GM23338 (cell line): ENCODE results near the gene PDZD11. TPM values are rescaled to one million over a fixed set of nuclear protein-coding genes. Genes with fewer than 3 reads are reported as not detected.

Experiments
- CREB1 ChIP-seq: fragments of 250-450 bp; sonication (Bioruptor Pico); IDR thresholded peaks from 2 replicates; pipeline ENCODE4 v1.5.0; 2020; ENCODE audit warnings: low read depth, mild to moderate bottlenecking, moderate library complexity
- EZH2 ChIP-seq: fragments of 200-600 bp; sonication (generic); IDR thresholded peaks from one replicate; pipeline ENCODE4 v1.8.0; 2017; ENCODE audit warnings: antibody characterized with exemption, mild to moderate bottlenecking, low read depth; ENCODE audit not compliant: unreplicated experiment
- NANOG ChIP-seq: IDR thresholded peaks from 2 replicates; pipeline ENCODE4 v1.6.1; 2016; ENCODE audit warnings: antibody characterized with exemption, borderline replicate concordance
- ZNF331 ChIP-seq: fragments of 250-450 bp; sonication (Bioruptor Pico); IDR thresholded peaks from 2 replicates; pipeline ENCODE4 v1.5.0; 2020; ENCODE audit warnings: low read depth, mild to moderate bottlenecking, moderate library complexity
- polyA plus RNA-seq: library from polyadenylated mRNA; unstranded; fragments of >200 nt; fragmentation: Nextera tagmentation; extraction: Ambion mirVana; gene quantifications from 2 replicates; pipeline ENCODE4 v1.2.1, GENCODE V29; 2016
- total RNA-seq: library from RNA; depleted of rRNA; stranded (reverse); fragments of >200 nt; shearing (Covaris generic); gene quantifications from 2 replicates; pipeline ENCODE4 v1.2.3, GENCODE V29; 2014
- TF ChIP-seq, protein P1 (sequence below): fragments of 250-450 bp; sonication (Bioruptor Pico); IDR thresholded peaks from 2 replicates; pipeline ENCODE4 v1.5.0; 2020; ENCODE audit warnings: mild to moderate bottlenecking, moderate library complexity
- TF ChIP-seq, protein P2 (sequence below): IDR thresholded peaks from one replicate; pipeline ENCODE4 v1.6.1; 2018; ENCODE audit warnings: antibody characterized with exemption; ENCODE audit not compliant: unreplicated experiment
- TF ChIP-seq, protein P3 (sequence below): IDR thresholded peaks from 2 replicates; pipeline ENCODE4 v1.6.1; 2016; ENCODE audit warnings: antibody characterized with exemption

The PDZD11 gene
- total and polyA plus RNA-seq, 2 experiments from 2014 or later: 30.2 to 67.6 TPM

DNA sequence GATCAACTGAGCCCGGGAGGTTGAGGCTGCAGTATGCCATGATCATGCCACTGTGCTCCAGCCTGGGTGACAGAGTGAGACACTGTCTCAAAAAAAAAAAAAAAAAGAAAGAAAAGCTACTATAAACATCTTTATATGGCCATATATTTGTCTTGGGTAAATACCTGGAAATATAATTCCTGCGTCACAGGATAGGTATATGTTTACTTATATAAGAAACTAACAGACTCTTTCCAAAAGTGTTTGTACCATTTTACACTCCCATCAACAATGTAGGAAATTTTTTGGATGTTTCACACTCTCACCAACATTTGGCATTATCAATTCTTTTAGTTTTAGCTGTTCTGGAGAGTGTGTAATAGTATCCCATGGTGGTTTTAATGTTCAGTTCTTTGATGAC, 42.5 kb downstream of the PDZD11 start (continued):
- TF ChIP-seq, protein P1, sequence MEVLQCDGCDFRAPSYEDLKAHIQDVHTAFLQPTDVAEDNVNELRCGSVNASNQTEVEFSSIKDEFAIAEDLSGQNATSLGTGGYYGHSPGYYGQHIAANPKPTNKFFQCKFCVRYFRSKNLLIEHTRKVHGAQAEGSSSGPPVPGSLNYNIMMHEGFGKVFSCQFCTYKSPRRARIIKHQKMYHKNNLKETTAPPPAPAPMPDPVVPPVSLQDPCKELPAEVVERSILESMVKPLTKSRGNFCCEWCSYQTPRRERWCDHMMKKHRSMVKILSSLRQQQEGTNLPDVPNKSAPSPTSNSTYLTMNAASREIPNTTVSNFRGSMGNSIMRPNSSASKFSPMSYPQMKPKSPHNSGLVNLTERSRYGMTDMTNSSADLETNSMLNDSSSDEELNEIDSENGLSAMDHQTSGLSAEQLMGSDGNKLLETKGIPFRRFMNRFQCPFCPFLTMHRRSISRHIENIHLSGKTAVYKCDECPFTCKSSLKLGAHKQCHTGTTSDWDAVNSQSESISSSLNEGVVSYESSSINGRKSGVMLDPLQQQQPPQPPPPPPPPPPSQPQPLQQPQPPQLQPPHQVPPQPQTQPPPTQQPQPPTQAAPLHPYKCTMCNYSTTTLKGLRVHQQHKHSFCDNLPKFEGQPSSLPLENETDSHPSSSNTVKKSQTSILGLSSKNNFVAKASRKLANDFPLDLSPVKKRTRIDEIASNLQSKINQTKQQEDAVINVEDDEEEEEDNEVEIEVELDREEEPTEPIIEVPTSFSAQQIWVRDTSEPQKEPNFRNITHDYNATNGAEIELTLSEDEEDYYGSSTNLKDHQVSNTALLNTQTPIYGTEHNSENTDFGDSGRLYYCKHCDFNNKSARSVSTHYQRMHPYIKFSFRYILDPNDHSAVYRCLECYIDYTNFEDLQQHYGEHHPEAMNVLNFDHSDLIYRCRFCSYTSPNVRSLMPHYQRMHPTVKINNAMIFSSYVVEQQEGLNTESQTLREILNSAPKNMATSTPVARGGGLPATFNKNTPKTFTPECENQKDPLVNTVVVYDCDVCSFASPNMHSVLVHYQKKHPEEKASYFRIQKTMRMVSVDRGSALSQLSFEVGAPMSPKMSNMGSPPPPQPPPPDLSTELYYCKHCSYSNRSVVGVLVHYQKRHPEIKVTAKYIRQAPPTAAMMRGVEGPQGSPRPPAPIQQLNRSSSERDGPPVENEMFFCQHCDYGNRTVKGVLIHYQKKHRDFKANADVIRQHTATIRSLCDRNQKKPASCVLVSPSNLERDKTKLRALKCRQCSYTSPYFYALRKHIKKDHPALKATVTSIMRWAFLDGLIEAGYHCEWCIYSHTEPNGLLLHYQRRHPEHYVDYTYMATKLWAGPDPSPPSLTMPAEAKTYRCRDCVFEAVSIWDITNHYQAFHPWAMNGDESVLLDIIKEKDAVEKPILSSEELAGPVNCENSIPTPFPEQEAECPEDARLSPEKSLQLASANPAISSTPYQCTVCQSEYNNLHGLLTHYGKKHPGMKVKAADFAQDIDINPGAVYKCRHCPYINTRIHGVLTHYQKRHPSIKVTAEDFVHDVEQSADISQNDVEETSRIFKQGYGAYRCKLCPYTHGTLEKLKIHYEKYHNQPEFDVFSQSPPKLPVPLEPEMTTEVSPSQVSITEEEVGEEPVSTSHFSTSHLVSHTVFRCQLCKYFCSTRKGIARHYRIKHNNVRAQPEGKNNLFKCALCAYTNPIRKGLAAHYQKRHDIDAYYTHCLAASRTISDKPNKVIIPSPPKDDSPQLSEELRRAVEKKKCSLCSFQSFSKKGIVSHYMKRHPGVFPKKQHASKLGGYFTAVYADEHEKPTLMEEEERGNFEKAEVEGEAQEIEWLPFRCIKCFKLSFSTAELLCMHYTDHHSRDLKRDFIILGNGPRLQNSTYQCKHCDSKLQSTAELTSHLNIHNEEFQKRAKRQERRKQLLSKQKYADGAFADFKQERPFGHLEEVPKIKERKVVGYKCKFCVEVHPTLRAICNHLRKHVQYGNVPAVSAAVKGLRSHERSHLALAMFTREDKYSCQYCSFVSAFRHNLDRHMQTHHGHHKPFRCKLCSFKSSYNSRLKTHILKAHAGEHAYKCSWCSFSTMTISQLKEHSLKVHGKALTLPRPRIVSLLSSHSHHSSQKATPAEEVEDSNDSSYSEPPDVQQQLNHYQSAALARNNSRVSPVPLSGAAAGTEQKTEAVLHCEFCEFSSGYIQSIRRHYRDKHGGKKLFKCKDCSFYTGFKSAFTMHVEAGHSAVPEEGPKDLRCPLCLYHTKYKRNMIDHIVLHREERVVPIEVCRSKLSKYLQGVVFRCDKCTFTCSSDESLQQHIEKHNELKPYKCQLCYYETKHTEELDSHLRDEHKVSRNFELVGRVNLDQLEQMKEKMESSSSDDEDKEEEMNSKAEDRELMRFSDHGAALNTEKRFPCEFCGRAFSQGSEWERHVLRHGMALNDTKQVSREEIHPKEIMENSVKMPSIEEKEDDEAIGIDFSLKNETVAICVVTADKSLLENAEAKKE: no peak
- TF ChIP-seq, protein P2, sequence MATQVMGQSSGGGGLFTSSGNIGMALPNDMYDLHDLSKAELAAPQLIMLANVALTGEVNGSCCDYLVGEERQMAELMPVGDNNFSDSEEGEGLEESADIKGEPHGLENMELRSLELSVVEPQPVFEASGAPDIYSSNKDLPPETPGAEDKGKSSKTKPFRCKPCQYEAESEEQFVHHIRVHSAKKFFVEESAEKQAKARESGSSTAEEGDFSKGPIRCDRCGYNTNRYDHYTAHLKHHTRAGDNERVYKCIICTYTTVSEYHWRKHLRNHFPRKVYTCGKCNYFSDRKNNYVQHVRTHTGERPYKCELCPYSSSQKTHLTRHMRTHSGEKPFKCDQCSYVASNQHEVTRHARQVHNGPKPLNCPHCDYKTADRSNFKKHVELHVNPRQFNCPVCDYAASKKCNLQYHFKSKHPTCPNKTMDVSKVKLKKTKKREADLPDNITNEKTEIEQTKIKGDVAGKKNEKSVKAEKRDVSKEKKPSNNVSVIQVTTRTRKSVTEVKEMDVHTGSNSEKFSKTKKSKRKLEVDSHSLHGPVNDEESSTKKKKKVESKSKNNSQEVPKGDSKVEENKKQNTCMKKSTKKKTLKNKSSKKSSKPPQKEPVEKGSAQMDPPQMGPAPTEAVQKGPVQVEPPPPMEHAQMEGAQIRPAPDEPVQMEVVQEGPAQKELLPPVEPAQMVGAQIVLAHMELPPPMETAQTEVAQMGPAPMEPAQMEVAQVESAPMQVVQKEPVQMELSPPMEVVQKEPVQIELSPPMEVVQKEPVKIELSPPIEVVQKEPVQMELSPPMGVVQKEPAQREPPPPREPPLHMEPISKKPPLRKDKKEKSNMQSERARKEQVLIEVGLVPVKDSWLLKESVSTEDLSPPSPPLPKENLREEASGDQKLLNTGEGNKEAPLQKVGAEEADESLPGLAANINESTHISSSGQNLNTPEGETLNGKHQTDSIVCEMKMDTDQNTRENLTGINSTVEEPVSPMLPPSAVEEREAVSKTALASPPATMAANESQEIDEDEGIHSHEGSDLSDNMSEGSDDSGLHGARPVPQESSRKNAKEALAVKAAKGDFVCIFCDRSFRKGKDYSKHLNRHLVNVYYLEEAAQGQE: no peak
- TF ChIP-seq NANOG: no peak
- no peak for TF ChIP-seq CREB1 (CRISPR knock-in tag)
- TF ChIP-seq, protein P3, sequence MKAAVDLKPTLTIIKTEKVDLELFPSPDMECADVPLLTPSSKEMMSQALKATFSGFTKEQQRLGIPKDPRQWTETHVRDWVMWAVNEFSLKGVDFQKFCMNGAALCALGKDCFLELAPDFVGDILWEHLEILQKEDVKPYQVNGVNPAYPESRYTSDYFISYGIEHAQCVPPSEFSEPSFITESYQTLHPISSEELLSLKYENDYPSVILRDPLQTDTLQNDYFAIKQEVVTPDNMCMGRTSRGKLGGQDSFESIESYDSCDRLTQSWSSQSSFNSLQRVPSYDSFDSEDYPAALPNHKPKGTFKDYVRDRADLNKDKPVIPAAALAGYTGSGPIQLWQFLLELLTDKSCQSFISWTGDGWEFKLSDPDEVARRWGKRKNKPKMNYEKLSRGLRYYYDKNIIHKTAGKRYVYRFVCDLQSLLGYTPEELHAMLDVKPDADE: no peak
- no peak for TF ChIP-seq EZH2
- no peak for TF ChIP-seq ZNF331 (CRISPR knock-in tag)
